ENCODE measurements around the gene CST3.

The CST3 gene

DNA sequence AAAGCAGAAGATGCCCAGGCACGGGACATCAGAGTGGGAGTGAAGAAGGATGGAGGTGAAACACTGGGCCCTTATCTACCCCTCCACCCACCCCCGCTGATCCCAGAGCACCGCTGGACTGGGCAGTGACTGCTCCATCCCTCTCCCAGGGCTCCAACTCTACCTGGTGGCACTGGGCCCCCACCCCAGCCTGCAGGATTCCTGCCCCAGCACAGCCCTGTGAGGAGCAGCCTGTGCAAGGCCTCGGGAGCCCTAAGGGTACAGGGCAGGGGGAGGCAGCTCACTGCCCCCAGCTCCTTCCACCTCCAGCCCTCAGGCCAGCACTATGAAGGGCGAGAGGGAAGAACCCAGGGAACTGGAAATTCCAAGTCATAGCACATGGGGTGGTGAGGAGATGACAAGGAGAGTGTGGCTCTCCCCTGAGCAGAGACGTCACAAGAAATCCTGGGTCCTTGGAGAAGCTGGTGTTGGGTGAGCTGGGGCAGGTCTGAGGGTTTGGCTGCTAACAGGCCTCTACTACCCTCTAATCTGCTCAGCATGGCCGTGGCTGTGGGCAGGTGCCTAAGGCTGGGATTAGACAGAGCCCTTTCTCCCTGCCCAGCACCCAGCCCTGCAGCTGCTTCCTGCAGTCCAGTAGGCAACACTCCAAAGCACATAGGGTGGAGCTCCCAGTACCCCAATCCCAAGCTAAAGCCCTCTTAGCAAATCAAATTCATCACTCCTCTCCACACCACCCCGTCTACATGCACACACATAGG, 3.5 kb downstream of the CST3 start:
- ChIA-PET POLR2A (no interaction called here), CTCF (no interaction called here)
- H3K36me3 ChIP-seq (ENCODE audit: control insufficient read depth in 2 of 2, insufficient read depth in 1 of 2, low read length in 2 of 2) = peaks cover 0 to 37% of the 10 kb centered on the region in 2 experiments; a peak in 1 of 3 replicates

More for the DNA sequence above, 3.5 kb downstream of the CST3 start:
- Histone ChIP-seq H3K9me3 (ENCODE audit: control insufficient read depth, insufficient read depth, low read depth, low read length) (no peaks in the 10 kb centered on the region), H3K4me3 (ENCODE audit: low read depth, low read length) (no peak overlapping the region), H3K4me1 (ENCODE audit: control insufficient read depth, insufficient read depth, low read length) (peaks cover 2% of the 10 kb centered on the region; the same call in 1 of the 2 replicates), H3K27ac (ENCODE audit: extremely low read depth, low read depth, low read length) (no peak overlapping the region)
- TF ChIP-seq ZNF777 (tag by site-specific recombination; IDR thresholded peaks at IDR 0.05; ENCODE audit: borderline replicate concordance) (no peak), ZNF121 (tag by site-specific recombination; IDR thresholded peaks at IDR 0.05) (no peak), ZNF37A (tag by site-specific recombination; IDR thresholded peaks at IDR 0.05) (no peak), ZFP3 (tag by site-specific recombination; IDR thresholded peaks at IDR 0.05; ENCODE audit: low read depth) (no peak), ZNF214 (tag by site-specific recombination; IDR thresholded peaks at IDR 0.05; ENCODE audit: borderline replicate concordance) (no peak), TSHZ1 (tag by site-specific recombination; IDR thresholded peaks at IDR 0.05; ENCODE audit: borderline replicate concordance) (no peak)
- TF ChIP-seq, protein P1, sequence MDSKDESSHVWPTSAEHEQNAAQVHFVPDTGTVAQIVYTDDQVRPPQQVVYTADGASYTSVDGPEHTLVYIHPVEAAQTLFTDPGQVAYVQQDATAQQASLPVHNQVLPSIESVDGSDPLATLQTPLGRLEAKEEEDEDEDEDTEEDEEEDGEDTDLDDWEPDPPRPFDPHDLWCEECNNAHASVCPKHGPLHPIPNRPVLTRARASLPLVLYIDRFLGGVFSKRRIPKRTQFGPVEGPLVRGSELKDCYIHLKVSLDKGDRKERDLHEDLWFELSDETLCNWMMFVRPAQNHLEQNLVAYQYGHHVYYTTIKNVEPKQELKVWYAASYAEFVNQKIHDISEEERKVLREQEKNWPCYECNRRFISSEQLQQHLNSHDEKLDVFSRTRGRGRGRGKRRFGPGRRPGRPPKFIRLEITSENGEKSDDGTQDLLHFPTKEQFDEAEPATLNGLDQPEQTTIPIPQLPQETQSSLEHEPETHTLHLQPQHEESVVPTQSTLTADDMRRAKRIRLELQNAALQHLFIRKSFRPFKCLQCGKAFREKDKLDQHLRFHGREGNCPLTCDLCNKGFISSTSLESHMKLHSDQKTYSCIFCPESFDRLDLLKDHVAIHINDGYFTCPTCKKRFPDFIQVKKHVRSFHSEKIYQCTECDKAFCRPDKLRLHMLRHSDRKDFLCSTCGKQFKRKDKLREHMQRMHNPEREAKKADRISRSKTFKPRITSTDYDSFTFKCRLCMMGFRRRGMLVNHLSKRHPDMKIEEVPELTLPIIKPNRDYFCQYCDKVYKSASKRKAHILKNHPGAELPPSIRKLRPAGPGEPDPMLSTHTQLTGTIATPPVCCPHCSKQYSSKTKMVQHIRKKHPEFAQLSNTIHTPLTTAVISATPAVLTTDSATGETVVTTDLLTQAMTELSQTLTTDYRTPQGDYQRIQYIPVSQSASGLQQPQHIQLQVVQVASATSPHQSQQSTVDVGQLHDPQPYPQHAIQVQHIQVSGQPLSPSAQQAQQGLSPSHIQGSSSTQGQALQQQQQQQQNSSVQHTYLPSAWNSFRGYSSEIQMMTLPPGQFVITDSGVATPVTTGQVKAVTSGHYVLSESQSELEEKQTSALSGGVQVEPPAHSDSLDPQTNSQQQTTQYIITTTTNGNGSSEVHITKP (tag by site-specific recombination; IDR thresholded peaks at IDR 0.05) = no peak
- TF ChIP-seq, protein P2, sequence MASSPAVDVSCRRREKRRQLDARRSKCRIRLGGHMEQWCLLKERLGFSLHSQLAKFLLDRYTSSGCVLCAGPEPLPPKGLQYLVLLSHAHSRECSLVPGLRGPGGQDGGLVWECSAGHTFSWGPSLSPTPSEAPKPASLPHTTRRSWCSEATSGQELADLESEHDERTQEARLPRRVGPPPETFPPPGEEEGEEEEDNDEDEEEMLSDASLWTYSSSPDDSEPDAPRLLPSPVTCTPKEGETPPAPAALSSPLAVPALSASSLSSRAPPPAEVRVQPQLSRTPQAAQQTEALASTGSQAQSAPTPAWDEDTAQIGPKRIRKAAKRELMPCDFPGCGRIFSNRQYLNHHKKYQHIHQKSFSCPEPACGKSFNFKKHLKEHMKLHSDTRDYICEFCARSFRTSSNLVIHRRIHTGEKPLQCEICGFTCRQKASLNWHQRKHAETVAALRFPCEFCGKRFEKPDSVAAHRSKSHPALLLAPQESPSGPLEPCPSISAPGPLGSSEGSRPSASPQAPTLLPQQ (tag by site-specific recombination; IDR thresholded peaks at IDR 0.05) = no peak
- TF ChIP-seq, protein P3, sequence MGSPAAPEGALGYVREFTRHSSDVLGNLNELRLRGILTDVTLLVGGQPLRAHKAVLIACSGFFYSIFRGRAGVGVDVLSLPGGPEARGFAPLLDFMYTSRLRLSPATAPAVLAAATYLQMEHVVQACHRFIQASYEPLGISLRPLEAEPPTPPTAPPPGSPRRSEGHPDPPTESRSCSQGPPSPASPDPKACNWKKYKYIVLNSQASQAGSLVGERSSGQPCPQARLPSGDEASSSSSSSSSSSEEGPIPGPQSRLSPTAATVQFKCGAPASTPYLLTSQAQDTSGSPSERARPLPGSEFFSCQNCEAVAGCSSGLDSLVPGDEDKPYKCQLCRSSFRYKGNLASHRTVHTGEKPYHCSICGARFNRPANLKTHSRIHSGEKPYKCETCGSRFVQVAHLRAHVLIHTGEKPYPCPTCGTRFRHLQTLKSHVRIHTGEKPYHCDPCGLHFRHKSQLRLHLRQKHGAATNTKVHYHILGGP (tag by site-specific recombination; IDR thresholded peaks at IDR 0.05) = no peak
